Kidney (tissue), 14 donors: ENCODE data around the gene CRLF1. TPM values are rescaled to one million over a fixed set of nuclear protein-coding genes. Genes with fewer than 3 reads are reported as not detected.

Source experiments
- DNase-seq, 5 donors: peaks; one replicate each; pipeline ENCODE4 v3.0.0-alpha.2; 2013 to 2020
- FAIRE-seq: peaks from 2 replicates; lab custom pipeline; 2012; peaks lifted over from hg19 to GRCh38; lab: Jason Lieb, UNC
- H3K27ac ChIP-seq, 2 donors: one replicate each; pipeline ENCODE4 v1.7.0; 2013; ENCODE audit warnings: low read depth in 2 of 2, low read length in 2 of 2, inconsistent platforms in 1 of 2
- H3K27me3 ChIP-seq: one replicate; pipeline ENCODE4 v1.7.1; 2013; ENCODE audit warnings: low read length, inconsistent platforms; ENCODE audit not compliant: control insufficient read depth, insufficient read depth
- H3K36me3 ChIP-seq, 3 donors: one replicate each; pipeline versions ENCODE4 v1.7.0 to v1.7.1; 2013; ENCODE audit warnings: low read length in 3 of 3, control low read depth in 1 of 3, inconsistent platforms in 1 of 3; ENCODE audit not compliant: insufficient read depth in 3 of 3, control insufficient read depth in 2 of 3
- H3K4me1 ChIP-seq, 3 donors: one replicate each; pipeline versions ENCODE4 v1.7.0 to v1.7.1; 2013; ENCODE audit warnings: low read length in 3 of 3, inconsistent platforms in 1 of 3, low read depth in 1 of 3; ENCODE audit not compliant: control insufficient read depth in 2 of 3, insufficient read depth in 2 of 3
- H3K4me3 ChIP-seq, 3 donors: one replicate each; pipeline versions ENCODE4 v1.7.0 to v1.8.1; 2013; ENCODE audit warnings: low read length in 3 of 3, control low read depth in 1 of 3, inconsistent platforms in 1 of 3
- H3K9ac ChIP-seq, 3 donors: one replicate each; pipeline versions ENCODE4 v1.7.0 to v1.7.1; 2013; ENCODE audit warnings: low read length in 3 of 3, control low read depth in 1 of 3, inconsistent platforms in 1 of 3
- H3K9me3 ChIP-seq, 3 donors: one replicate each; pipeline versions ENCODE4 v1.7.0 to v1.7.1; 2013; ENCODE audit warnings: low read length in 3 of 3, control low read depth in 1 of 3, inconsistent platforms in 1 of 3; ENCODE audit not compliant: control insufficient read depth in 2 of 3, insufficient read depth in 1 of 3
- CTCF ChIP-seq: IDR thresholded peaks from 3 replicates; pipeline ENCODE4 v1.5.1; 2012; ENCODE audit warnings: mild to moderate bottlenecking, moderate library complexity, borderline replicate concordance; ENCODE audit not compliant: insufficient read depth; ENCODE audit errors: extremely low read depth
- intact Hi-C: fragments of 100-400 bp; cut with DNase I; formaldehyde crosslinking; loops from one replicate; pipeline ENCODE4 v1.11.1; 2022
- polyA plus RNA-seq: library from polyadenylated mRNA; stranded (reverse); fragments of 350-450 nt; fragmentation: Illumina TruSeq; extraction: RNeasy Lipid Tissue Mini Kit (QIAGEN cat#74804); gene quantifications from one replicate; pipeline ENCODE4 v1.2.3, GENCODE V29; 2014; ENCODE audit warnings: low read depth, low replicate concordance; ENCODE audit not compliant: insufficient read depth
- total RNA-seq: library from RNA; stranded (reverse); fragmentation: NEBNext Ultra II Directional; extraction: Animal tissue kit (Norgen Biotek cat#: 25700); gene quantifications from one replicate; pipeline ENCODE4 v1.2.1, GENCODE V29; 2021
- donor health status: control.
- donor health status: control.
- donor health status: control.
- donor health status: control.
- donor health status: control.
- donor health status: DM: yes; HTN: yes; CAD: no.
- donor health status: Normal renal cell carcinoma (clear cell type).

The CRLF1 gene
- total and polyA plus RNA-seq, 2 donors from 2014 or later: 6.6 to 28.9 TPM

- Histone ChIP-seq H3K27ac (no peak overlapping the region), H3K9me3 (no peaks in the 10 kb centered on the region), H3K4me1 (peaks cover 3 to 31% (median 19%) of the 10 kb centered on the region in 3 donors), H3K27me3 (no peaks in the 10 kb centered on the region), H3K9ac (no peak overlapping the region), H3K4me3 (no peak overlapping the region), H3K36me3 (peaks cover 0 to 2% (median 0%) of the 10 kb centered on the region in 3 donors)
- intact Hi-C loops: no loop called here
- DNase-seq (no peak), FAIRE-seq (no peak)
- TF ChIP-seq CTCF: no peak
Measured at GRCh38 chr19:18653853-18654252, 47.3 kb upstream of the CRLF1 start.

GRCh38 chr19:18651733-18652132 lies 45.1 kb upstream of the CRLF1 start:
- H3K4me3 ChIP-seq: no peak overlapping the region
- intact Hi-C loops: no loop called here
- H3K4me1 ChIP-seq: peaks cover 2 to 42% (median 26%) of the 10 kb centered on the region in 3 donors
- no peak overlapping the region for H3K9ac ChIP-seq
- H3K27ac ChIP-seq: peak overlapping the region in 1 of 2 donors; percentile 11
- H3K27me3 ChIP-seq: no peaks in the 10 kb centered on the region
- H3K36me3 ChIP-seq: peaks cover 0 to 2% (median 0%) of the 10 kb centered on the region in 3 donors
- H3K9me3 ChIP-seq: no peaks in the 10 kb centered on the region
- peak in 1 of 5 donors; percentile 61 for DNase-seq
- no peak for FAIRE-seq
- TF ChIP-seq CTCF: no peak

GRCh38 chr19:18651300-18651699 lies 44.7 kb upstream of the CRLF1 start:
- intact Hi-C loops: no loop called here
- H3K9ac ChIP-seq: no peak overlapping the region
- H3K4me3 ChIP-seq: no peak overlapping the region

More at GRCh38 chr19:18651300-18651699, 44.7 kb upstream of the CRLF1 start:
- no peak for TF ChIP-seq CTCF
- Histone ChIP-seq H3K27ac (peak overlapping the region; percentile 11 to 49), H3K9me3 (no peaks in the 10 kb centered on the region), H3K27me3 (no peaks in the 10 kb centered on the region), H3K36me3 (peaks cover 0 to 2% (median 0%) of the 10 kb centered on the region in 3 donors), H3K4me1 (peaks cover 2 to 44% (median 30%) of the 10 kb centered on the region in 3 donors)
- FAIRE-seq: no peak
- DNase-seq: no peak
